ACHN (cell line): Measurements from ENCODE around the gene RASA3.

Experiments
- DNase-seq: peaks from one replicate; pipeline ENCODE4 v3.0.0-alpha.2; 2015
- in situ Hi-C: cut with HindIII; loops from 2 replicates; pipeline ENCODE4 v1.10.0; 2017; ENCODE audit warnings: low sequenced_read_pairs, low pct_ligation_motif_present, low pct_unique_long_range_greater_than_20kb

RASA3 gene

DNA sequence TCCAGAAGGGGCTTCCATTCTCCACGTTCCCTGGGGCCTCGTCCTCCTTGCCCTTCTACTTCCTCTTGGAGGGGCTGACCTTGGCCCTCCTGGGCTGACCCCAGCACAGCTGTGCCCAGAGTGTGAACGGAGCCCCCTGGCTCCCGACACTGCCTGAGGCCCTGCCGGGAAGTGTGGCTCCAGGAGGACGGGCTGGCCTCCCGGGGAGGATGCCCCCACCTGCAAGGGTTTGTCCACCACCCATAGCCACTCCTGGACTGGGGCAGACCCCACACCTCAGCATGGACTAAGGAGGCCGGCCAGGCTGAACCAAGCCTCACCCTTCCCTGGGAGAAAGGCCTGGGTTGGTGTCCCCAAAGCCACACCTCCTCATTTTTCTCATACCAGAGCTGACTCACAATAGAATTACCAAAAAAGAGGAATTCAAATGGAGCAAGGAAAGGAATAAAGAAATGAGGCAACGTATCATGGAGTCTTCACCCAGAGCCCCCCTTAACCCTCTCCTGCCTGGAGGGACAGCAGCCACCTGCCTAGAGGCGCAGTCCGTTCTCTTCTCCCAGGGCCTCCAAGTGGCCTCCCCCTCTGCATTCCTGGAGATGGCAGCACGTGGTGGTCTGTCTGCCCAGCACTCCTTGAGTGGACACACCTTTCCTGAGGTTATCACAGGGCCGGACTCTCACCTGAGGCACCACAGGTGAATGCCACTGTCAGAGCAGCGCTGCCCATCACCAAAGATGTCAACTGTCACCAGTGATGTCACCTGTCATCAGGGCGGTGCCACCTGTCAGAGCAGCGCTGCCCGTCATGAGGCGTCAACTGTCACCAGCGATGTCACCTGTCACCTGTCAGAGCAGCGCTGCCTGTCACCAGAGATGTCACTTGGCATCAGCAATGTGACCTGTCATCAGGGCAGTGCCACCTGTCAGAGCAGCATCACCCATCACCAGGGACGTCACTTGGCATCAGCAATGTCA, 155.4 kb downstream of the RASA3 start:
- in situ Hi-C loops = no loop called here
- DNase-seq = peak; percentile 73

GRCh38 chr13:113975416-113975815, 157.0 kb downstream of the RASA3 start:
- in situ Hi-C loops = no loop called here
- no peak for DNase-seq

- in situ Hi-C loops = no loop called here
- DNase-seq = no peak
Observed at GRCh38 chr13:113974304-113975281, 157.8 kb downstream of the RASA3 start.

DNA sequence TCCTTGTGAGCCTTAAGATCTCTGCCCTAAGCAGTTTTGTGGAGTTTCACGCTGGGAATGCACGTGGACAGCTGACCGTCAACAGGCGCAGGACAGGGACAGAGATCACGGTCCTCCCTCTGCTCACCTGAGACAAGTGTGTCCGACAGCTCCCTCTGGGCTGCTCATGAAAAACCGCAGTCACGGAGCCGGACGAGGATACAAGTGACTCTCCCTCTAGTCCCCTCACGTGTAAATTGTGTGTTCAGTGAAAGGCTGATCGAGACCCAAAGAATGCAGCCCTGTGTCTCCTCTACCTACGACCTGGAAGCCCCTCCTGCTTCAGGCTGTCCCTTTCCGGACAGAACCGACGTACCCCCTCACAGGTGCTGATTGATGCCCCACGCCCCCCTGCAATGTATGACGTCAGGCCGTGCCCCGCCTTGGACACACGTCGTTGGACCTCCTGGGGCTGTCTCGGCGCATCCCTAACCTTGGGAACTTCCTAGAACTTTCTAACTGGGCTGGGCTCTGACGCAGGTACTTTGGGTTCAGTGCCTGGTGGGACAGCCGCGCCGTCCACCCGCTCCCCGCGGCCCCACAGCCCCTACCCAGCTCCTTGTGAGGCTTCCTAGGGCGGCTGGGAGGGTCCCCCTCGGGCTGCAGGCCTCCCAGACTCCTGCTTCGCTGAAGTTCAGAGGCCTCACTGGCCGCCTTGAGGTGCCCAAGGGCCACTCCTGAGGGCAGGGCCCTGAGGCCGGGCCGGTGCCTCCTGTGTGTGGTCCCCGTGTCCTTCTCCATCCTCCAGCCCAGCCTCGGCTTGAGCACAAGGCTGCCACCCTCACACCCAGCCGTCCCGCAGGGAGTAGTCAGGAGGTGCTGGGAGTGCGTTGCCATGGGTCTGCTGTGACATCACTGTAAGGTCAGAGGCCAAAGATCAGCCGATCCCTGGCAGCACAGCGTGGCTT, 158.9 kb downstream of the RASA3 start, which contains the start of gene C13orf46:
TSS of gene C13orf46 (minus strand) at position 859 of the 947 bp plus-strand sequence. CDS start at position 780, 79 bp downstream.
- in situ Hi-C loops = no loop called here
- DNase-seq = no peak

- DNase-seq = no peak
- in situ Hi-C loops = no loop called here
Observed at GRCh38 chr13:113972451-113973217, 159.8 kb downstream of the RASA3 start.

DNA sequence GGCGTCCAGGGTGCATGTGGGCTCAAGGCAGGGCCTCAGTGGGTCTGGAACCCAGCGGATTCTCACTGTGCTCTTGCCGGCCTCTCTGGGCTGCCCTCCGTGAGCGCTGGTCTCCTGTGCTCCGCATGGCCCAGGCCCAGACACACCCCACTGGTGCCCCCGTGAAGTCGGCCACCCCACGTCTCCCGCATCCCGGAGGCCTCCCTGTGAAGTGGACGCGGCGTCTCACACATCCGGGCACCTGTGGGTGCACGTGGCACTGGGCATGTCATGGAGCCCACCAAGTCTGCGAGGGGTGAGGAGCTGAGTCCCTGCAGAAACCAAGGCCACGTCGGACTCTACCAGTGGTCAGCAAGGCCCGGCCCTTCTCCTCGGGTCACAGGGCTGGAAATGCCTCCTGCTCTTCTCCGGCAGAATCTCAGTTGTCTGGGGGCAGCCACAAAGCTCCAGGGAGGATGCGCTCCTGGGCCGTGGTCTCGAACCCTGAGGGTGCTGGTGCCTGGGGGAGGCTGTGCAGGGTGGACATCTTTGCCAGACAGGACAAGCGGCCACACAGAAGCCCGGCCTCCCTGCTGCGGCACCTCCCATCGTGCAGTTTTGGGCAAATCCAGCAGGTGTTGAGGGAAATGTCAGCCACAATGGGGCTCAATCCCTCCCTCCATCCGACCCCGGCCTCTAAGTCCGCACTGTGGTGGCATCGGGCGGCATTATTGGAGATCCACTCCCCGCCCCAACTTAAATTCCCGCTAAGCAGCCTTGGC, 160.8 kb downstream of the RASA3 start:
- in situ Hi-C loops = no loop called here
- no peak for DNase-seq

DNA sequence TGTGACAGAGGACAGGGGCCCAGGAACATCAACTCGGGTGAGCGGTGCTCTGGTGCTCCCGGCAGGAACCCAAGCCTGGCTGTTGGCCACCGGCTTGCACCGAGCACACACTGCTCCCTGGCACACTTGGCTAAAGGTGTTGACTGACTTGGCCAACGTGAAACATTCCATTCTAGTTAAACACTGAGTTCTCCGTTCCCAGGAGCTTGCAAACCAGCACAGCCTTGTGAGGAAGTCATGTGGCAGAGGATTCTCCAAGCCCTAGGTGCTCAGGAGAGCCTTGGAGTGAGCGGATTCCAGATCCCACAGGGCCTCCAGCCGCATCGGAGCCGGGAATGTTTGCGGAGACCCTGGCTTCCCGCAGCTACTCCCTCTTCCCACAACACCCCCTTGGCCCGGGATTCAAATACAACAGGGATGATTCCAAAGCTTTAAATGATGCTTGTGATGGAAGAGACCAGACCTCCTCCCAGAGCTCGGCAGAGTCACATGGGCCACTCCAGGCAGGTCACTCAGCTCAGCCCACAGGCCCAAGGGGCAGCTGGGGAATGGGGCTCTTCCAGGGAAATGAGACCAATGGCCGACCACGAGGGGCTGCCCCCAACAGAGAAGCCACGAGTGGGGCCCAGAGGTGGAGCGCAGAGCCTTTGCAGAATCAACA, 161.5 kb downstream of the RASA3 start:
- in situ Hi-C loops = no loop called here
- peak; percentile 20 for DNase-seq

GRCh38 chr13:113969973-113970611, 162.3 kb downstream of the RASA3 start:
- in situ Hi-C loops = no loop called here
- no peak for DNase-seq

- DNase-seq = no peak
- in situ Hi-C loops = no loop called here
Observed at GRCh38 chr13:113969311-113969972, 163.0 kb downstream of the RASA3 start.

DNA sequence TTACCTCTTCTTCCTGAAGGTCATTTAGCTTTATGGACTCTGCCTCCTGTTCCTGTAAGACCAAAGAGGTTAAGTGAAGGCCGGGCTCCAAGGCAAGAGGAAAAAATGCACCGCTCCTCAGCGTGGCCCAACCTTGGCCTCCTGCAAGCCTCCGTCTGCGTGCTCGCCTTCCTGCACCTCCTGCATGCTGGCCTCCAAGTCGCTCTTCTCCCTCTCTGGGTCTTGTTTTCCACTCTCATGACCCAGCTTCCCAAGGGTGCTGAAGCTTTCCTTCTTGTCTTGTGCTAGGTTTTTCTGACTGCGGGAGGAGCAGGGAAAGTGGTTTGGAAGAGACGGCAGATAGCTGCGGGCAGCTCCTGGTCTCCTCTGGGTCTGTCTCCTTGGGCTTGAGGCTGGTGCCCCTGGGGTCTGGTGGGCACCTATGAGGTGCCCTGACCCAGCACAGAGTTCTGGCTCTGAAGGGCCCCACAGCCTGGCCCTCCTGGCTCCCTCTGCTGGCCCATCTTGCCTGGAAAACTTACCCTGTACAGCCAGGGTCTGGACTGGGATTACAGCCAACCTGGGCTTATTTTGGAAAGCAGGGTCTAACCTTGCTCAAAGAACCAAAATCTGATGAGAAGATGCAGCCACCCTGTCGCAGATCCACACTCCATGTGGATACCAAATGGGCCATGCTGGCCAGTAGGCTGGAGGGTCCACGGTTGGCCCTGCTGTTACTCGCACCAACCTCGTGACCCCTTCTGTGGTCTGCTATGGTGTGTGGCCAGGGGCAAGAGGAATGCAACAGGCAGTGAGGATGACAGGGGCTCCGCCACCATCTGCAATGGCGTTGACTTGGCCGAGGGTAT, 163.7 kb downstream of the RASA3 start:
- no peak for DNase-seq
- in situ Hi-C loops = no loop called here

GRCh38 chr13:113967729-113968462, 164.5 kb downstream of the RASA3 start:
- in situ Hi-C loops = no loop called here
- no peak for DNase-seq

DNA sequence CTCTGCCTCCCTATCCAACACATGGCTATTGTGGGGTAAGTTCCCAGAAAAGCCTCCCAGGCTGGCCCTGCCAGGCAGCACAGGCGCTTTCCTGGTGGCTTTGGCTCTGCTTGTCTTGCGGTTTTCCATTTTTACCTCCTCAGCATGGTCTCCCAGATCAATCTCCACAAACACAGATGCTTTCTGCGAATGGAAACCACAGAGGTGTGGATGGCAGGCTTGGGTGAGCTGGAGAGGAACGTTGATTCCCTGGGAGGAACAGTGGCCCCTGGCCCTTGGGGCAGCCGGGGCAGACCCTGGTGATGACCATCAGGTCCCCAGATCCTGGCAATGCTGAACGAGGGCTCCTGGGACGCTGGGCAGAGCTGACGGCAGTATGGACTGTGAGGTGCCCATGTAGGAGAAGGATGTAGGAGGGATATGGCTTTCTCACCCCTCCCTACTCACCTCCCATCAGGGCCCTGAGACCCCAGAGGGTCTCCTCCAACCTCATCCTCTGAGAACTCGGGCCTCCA, 165.2 kb downstream of the RASA3 start:
- in situ Hi-C loops = no loop called here
- no peak for DNase-seq

GRCh38 chr13:113965968-113966884, 166.2 kb downstream of the RASA3 start:
- in situ Hi-C loops = no loop called here
- DNase-seq = no peak
